Body of pancreas (tissue), 4 donors: ENCODE results near the gene SEMA3G.

ENCODE experiments used
- CTCF ChIP-seq, 7 experiments: fragments of 450-650 bp in 4 of 7; fragments of 200-600 bp in 3 of 7; sonication (generic) in 3 of 7; IDR thresholded peaks; one replicate each; pipeline ENCODE4 v1.5.1; 2016 to 2019; ENCODE audit warnings: antibody characterized with exemption in 7 of 7
- POLR2A ChIP-seq, 3 donors: fragments of 450-650 bp; IDR thresholded peaks; one replicate each; pipeline ENCODE4 v1.6.1; 2016; ENCODE audit warnings: antibody characterized with exemption in 3 of 3, mild to moderate bottlenecking in 2 of 3

GRCh38 chr3:52388933-52389332 lies 56.0 kb downstream of the SEMA3G start:
- TF ChIP-seq CTCF (IDR thresholded peaks at IDR 0.05) (no peak), POLR2A (IDR thresholded peaks at IDR 0.05) (no peak)
